Sigmoid colon (tissue), 3 donors: ENCODE data around the gene EMD.

Experiments used
- POLR2A ChIP-seq, 2 donors: fragments of 450-650 bp; IDR thresholded peaks; one replicate each; pipeline ENCODE4 v1.6.1; 2016; ENCODE audit warnings: antibody characterized with exemption in 2 of 2, mild to moderate bottlenecking in 2 of 2, moderate library complexity in 2 of 2
- TF ChIP-seq, protein P1 (sequence below), 4 experiments: fragments of 450-650 bp in 3 of 4; fragments of 200-600 bp in 1 of 4; IDR thresholded peaks; one replicate each; pipeline ENCODE4 v1.5.1; 2016 to 2019; ENCODE audit warnings: antibody characterized with exemption in 4 of 4, mild to moderate bottlenecking in 3 of 4, moderate library complexity in 2 of 4

GRCh38 chrX:154334496-154334895, 44.6 kb upstream of the EMD start:
- TF ChIP-seq POLR2A (IDR thresholded peaks at IDR 0.05) = no peak
- TF ChIP-seq, protein P1, sequence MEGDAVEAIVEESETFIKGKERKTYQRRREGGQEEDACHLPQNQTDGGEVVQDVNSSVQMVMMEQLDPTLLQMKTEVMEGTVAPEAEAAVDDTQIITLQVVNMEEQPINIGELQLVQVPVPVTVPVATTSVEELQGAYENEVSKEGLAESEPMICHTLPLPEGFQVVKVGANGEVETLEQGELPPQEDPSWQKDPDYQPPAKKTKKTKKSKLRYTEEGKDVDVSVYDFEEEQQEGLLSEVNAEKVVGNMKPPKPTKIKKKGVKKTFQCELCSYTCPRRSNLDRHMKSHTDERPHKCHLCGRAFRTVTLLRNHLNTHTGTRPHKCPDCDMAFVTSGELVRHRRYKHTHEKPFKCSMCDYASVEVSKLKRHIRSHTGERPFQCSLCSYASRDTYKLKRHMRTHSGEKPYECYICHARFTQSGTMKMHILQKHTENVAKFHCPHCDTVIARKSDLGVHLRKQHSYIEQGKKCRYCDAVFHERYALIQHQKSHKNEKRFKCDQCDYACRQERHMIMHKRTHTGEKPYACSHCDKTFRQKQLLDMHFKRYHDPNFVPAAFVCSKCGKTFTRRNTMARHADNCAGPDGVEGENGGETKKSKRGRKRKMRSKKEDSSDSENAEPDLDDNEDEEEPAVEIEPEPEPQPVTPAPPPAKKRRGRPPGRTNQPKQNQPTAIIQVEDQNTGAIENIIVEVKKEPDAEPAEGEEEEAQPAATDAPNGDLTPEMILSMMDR (IDR thresholded peaks at IDR 0.05) = no peak
